IPS-18a (cell line): Measurements from ENCODE around the gene TTYH1.

Experiments
- H3K27ac ChIP-seq: one replicate; pipeline ENCODE4 v1.5.1; 2013; ENCODE audit warnings: low read length
- H3K27me3 ChIP-seq: one replicate; pipeline ENCODE4 v1.6.1; 2013; ENCODE audit warnings: mild to moderate bottlenecking, low read length; ENCODE audit not compliant: control insufficient read depth, insufficient read depth
- H3K36me3 ChIP-seq: one replicate; pipeline ENCODE4 v1.6.1; 2013; ENCODE audit warnings: low read depth, low read length; ENCODE audit not compliant: control insufficient read depth
- H3K4me1 ChIP-seq: one replicate; pipeline ENCODE4 v1.6.1; 2013; ENCODE audit warnings: low read depth, low read length; ENCODE audit not compliant: control insufficient read depth
- H3K4me3 ChIP-seq: one replicate; pipeline ENCODE4 v1.5.1; 2013; ENCODE audit warnings: low read length
- H3K9ac ChIP-seq: one replicate; pipeline ENCODE4 v1.6.1; 2013; ENCODE audit warnings: mild to moderate bottlenecking, low read length, moderate library complexity
- H3K9me3 ChIP-seq: one replicate; pipeline ENCODE4 v1.6.1; 2013; ENCODE audit warnings: low read depth, low read length; ENCODE audit not compliant: control insufficient read depth

The TTYH1 gene

GRCh38 chr19:54457773-54458647 is 42.7 kb downstream of the TTYH1 start:
- Histone ChIP-seq H3K27ac (no peak overlapping the region), H3K9ac (no peak overlapping the region), H3K27me3 (no peaks in the 10 kb centered on the region), H3K4me1 (no peaks in the 10 kb centered on the region), H3K9me3 (no peaks in the 10 kb centered on the region), H3K4me3 (no peak overlapping the region), H3K36me3 (peaks cover 81% of the 10 kb centered on the region)

GRCh38 chr19:54458648-54459281 is 43.5 kb downstream of the TTYH1 start:
- Histone ChIP-seq H3K27me3 (no peaks in the 10 kb centered on the region), H3K4me3 (no peak overlapping the region), H3K9me3 (no peaks in the 10 kb centered on the region), H3K9ac (no peak overlapping the region), H3K27ac (no peak overlapping the region), H3K4me1 (no peaks in the 10 kb centered on the region), H3K36me3 (peaks cover 74% of the 10 kb centered on the region)

DNA sequence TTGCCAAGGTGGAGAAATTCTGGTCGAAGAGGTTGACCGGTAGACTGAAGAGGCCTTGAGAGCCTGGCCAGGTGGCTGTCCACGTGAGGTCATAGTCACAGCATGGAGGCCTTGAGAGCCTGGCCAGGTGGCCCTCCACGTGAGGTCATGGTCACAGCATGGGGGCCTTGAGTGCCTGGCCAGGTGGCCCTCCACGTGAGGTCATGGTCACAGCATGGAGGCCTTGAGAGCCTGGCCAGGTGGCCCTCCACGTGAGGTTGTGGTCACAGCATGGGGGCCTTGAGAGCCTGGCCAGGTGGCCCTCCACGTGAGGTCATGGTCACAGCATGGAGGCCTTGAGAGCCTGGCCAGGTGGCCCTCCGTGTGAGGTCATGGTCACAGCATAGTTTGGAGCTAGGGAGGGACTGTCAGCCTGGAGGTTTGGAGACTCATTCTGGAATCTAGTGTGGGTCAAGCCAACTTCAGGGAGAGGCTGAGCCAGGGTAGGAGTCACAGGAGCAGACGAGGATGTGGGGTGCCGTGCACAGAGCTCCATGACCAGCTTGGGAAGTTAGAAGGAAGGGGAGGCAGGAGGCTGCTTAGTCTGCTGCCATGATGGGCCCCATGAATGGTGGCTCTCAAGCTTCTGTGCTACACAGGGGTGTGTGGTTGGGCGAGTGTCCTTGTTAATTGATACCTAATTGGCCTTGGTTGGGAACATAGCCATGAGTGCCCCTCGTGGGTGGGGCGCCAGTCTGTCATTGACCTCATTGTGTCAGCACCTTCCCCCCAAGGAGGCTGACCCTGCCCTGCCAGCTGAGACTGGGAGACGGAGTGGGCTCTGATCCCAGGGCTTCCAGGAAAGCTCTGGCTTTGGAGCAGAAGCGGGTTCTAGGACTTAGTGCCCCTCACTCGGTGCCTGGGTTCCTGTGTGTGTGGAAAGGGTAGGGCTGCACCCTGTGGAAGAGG is 44.3 kb downstream of the TTYH1 start:
- Histone ChIP-seq H3K4me1 (no peaks in the 10 kb centered on the region), H3K4me3 (no peak overlapping the region), H3K27me3 (no peaks in the 10 kb centered on the region), H3K9me3 (no peaks in the 10 kb centered on the region), H3K27ac (no peak overlapping the region), H3K9ac (no peak overlapping the region), H3K36me3 (peaks cover 66% of the 10 kb centered on the region)

- Histone ChIP-seq H3K9ac (no peak overlapping the region), H3K4me1 (no peaks in the 10 kb centered on the region), H3K27ac (no peak overlapping the region), H3K9me3 (no peaks in the 10 kb centered on the region), H3K4me3 (no peak overlapping the region), H3K27me3 (no peaks in the 10 kb centered on the region), H3K36me3 (peaks cover 57% of the 10 kb centered on the region)
Observed at GRCh38 chr19:54460230-54461005, 45.2 kb downstream of the TTYH1 start.

- Histone ChIP-seq H3K9me3 (no peaks in the 10 kb centered on the region), H3K4me3 (no peak overlapping the region), H3K4me1 (no peaks in the 10 kb centered on the region), H3K27ac (no peak overlapping the region), H3K36me3 (peaks cover 50% of the 10 kb centered on the region), H3K9ac (no peak overlapping the region), H3K27me3 (peaks cover 6% of the 10 kb centered on the region)
Observed at GRCh38 chr19:54461210-54461609, 45.9 kb downstream of the TTYH1 start.

- no peaks in the 10 kb centered on the region for H3K9me3 ChIP-seq
- no peak overlapping the region for H3K9ac ChIP-seq
- no peaks in the 10 kb centered on the region for H3K4me1 ChIP-seq
- H3K36me3 ChIP-seq: peaks cover 46% of the 10 kb centered on the region
- peaks cover 6% of the 10 kb centered on the region for H3K27me3 ChIP-seq
- no peak overlapping the region for H3K4me3 ChIP-seq
- H3K27ac ChIP-seq: no peak overlapping the region
Observed at GRCh38 chr19:54461613-54462012, 46.3 kb downstream of the TTYH1 start.

DNA sequence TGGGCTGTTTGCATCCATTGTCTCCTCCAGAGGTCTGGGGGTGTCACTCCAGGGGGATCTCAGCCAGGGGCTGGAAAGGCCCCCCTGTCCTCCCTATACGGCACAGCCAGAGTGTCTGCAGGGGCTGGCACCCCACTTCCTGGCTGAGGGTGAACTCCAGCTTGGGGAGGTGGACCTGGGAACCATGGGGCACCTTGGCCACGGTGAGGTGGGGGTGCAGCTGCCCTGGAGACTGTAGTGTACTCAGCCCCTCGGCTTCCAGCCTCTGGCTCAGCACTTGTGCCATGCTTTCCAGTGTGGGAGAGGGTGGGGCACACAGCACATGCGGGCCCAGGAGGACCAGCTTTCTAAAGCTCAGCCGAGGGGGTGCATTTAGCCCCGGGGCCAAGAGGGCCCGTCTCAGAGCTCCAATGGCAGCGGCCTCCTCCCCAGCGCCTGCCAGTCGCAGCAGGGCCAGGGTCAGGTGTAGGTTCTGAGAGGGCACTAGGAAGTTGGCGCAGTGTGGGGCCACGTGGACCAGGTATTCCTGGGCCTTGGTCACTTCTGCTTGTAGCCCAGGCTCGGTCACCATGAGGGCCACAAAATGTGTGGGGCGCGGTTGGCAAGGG is 46.9 kb downstream of the TTYH1 start:
- peak overlapping the region; percentile 59 for H3K9ac ChIP-seq
- no peaks in the 10 kb centered on the region for H3K9me3 ChIP-seq
- peaks cover 6% of the 10 kb centered on the region for H3K27me3 ChIP-seq
- H3K27ac ChIP-seq: no peak overlapping the region
- peaks cover 41% of the 10 kb centered on the region for H3K36me3 ChIP-seq
- H3K4me3 ChIP-seq: peak overlapping the region; percentile 84
- H3K4me1 ChIP-seq: no peaks in the 10 kb centered on the region

GRCh38 chr19:54462655-54463530 is 47.6 kb downstream of the TTYH1 start:
- Histone ChIP-seq H3K4me1 (no peaks in the 10 kb centered on the region), H3K27ac (no peak overlapping the region), H3K27me3 (peaks cover 6% of the 10 kb centered on the region), H3K4me3 (peak overlapping the region; percentile 84), H3K9me3 (no peaks in the 10 kb centered on the region), H3K9ac (peak overlapping the region; percentile 59), H3K36me3 (peaks cover 35% of the 10 kb centered on the region)

GRCh38 chr19:54463531-54464043 is 48.3 kb downstream of the TTYH1 start, which contains the start of gene LENG9:
Gene LENG9 (minus strand): TSS chr19:54463778. CDS start chr19:54463526, 252 bp downstream.
- Histone ChIP-seq H3K4me1 (no peaks in the 10 kb centered on the region), H3K36me3 (peaks cover 28% of the 10 kb centered on the region), H3K9ac (peak within 1 kb of the TSS; percentile 78), H3K4me3 (peak within 1 kb of the TSS; percentile 84), H3K27ac (peak within 1 kb of the TSS; percentile 96), H3K9me3 (no peaks in the 10 kb centered on the region), H3K27me3 (peaks cover 6% of the 10 kb centered on the region)
